Measurements from ENCODE around the gene BIN1.
"Not testable (repeated sequence)": the region's sequence is repeated elsewhere in the genome, so short reads cannot be mapped to it uniquely, and the experiment has no call there.

BIN1 gene

DNA sequence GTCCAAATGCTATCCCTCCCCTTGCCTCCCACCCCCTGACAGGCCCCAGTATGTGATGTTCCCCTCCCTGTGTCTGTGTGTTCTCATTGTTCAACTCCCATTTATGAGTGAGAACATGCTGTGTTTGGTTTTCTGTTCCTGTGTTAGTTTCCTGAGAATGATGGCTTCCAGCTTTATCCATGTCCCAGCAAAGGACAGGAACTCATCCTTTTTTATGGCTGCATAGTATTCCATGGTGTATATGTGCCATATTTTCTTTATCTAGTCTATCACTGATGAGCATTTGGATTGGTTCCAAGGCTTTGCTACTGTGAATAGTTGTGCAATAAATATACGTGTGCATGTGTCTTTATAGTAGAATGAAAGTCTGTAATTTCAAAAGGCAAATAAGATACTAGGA is 78.2 kb downstream of the BIN1 start:
- not testable (repeated sequence) for H3K9me3 ChIP-seq (ENCODE audit: control insufficient read depth, low read length)

GRCh38 chr2:127027715-127028114 is 79.2 kb downstream of the BIN1 start:
- no peaks in the 10 kb centered on the region for H3K36me3 ChIP-seq (ENCODE audit: control insufficient read depth, insufficient read depth, low read length)
- H3K4me1 ChIP-seq (ENCODE audit: control insufficient read depth, insufficient read depth, low read length, poor library complexity, severe bottlenecking) = peaks cover 11% of the 10 kb centered on the region
- H3K9me3 ChIP-seq (ENCODE audit: control insufficient read depth, low read length) = no peaks in the 10 kb centered on the region
- H3K4me3 ChIP-seq (ENCODE audit: extremely low read depth, insufficient read depth, low read length, poor library complexity, severe bottlenecking) = no peak overlapping the region
- 80 to 100% methylated on average over 1 of the region's 2 CpGs for WGBS, 2 experiments (ENCODE audit: insufficient coverage in 2 of 2)
- no peak overlapping the region for H3K27ac ChIP-seq (ENCODE audit: low read depth, low read length, severe bottlenecking)

More for the DNA sequence above, 78.2 kb downstream of the BIN1 start:
- no CpG with 5 or more reads among the region's 1 CpG for WGBS, 2 experiments (ENCODE audit: insufficient coverage in 2 of 2)
- H3K27ac ChIP-seq (ENCODE audit: low read depth, low read length, severe bottlenecking); H3K4me3 ChIP-seq (ENCODE audit: extremely low read depth, insufficient read depth, low read length, poor library complexity, severe bottlenecking); H3K36me3 ChIP-seq (ENCODE audit: control insufficient read depth, insufficient read depth, low read length): not testable (repeated sequence)
- peaks cover 12% of the 10 kb centered on the region for H3K4me1 ChIP-seq (ENCODE audit: control insufficient read depth, insufficient read depth, low read length, poor library complexity, severe bottlenecking)

- Histone ChIP-seq H3K9me3 (ENCODE audit: control insufficient read depth, low read length) (no peaks in the 10 kb centered on the region), H3K27ac (ENCODE audit: low read depth, low read length, severe bottlenecking) (peak overlapping the region; percentile 57), H3K4me3 (ENCODE audit: extremely low read depth, insufficient read depth, low read length, poor library complexity, severe bottlenecking) (peak overlapping the region; percentile 47), H3K36me3 (ENCODE audit: control insufficient read depth, insufficient read depth, low read length) (no peaks in the 10 kb centered on the region), H3K4me1 (ENCODE audit: control insufficient read depth, insufficient read depth, low read length, poor library complexity, severe bottlenecking) (peaks cover 3% of the 10 kb centered on the region)
- WGBS, 2 experiments (ENCODE audit: insufficient coverage in 2 of 2) = 1% methylated on average over 32 to 34 of the region's 39 CpGs
These were observed 81.4 kb downstream of the BIN1 start for GRCh38 chr2:127025359-127026166.

DNA sequence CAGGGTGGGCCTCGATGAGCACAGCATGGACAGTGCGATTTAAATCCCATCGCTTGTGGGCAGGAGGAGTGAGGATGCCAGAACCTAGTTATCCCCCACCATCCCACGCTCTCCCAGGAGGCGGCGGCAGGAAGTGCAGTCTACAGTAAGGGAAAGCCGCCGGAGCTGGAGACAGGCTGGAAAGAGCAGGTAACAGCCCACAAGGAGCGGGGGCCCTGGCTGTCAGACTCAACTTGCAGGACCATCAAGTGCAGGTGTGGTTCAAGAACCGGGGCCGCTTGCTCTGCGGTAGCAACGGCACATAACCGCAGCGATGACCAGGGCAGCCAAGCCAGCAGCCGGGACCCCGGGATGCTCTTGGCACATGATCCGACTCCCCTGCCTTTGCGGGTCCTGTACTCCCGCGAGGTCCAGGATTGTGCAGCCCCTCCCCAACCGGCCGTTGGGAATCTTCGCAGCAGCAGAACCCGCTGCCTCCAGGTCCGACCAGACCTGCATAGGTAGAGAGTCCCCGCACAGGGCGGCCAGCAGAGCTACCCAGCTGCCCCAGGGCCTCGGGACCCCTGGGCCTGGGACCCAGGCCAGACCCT is 82.1 kb downstream of the BIN1 start:
- no peaks in the 10 kb centered on the region for H3K36me3 ChIP-seq (ENCODE audit: control insufficient read depth, insufficient read depth, low read length)
- peak overlapping the region; percentile 47 for H3K4me3 ChIP-seq (ENCODE audit: extremely low read depth, insufficient read depth, low read length, poor library complexity, severe bottlenecking)
- peak overlapping the region; percentile 57 for H3K27ac ChIP-seq (ENCODE audit: low read depth, low read length, severe bottlenecking)
- peaks cover 3% of the 10 kb centered on the region for H3K4me1 ChIP-seq (ENCODE audit: control insufficient read depth, insufficient read depth, low read length, poor library complexity, severe bottlenecking)
- no peaks in the 10 kb centered on the region for H3K9me3 ChIP-seq (ENCODE audit: control insufficient read depth, low read length)
- WGBS, 2 experiments (ENCODE audit: insufficient coverage in 2 of 2) = 4 to 6% methylated on average over 24 to 28 of the region's 29 CpGs

DNA sequence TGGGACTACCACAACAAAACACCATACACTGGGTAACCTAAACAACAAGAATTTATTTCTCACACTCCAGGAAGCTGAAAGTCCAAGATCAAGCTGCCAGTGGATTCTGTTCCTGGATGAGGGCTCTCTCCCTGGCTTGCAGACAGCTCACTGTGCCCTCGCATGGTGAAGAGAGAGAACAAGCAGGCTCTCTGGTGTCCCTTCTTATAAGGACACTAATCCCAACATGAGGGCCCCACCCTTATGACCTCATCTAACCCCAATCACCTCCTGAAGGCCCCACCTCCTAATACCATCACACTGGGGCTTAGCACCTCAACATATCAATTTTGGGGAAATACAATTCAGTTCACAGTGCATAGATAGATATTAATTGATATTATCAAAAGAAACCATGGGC is 83.5 kb downstream of the BIN1 start:
- 100% methylated on average over 1 of the region's 1 CpG; no CpG with 5 or more reads in 1 of the 2 experiments for WGBS, 2 experiments (ENCODE audit: insufficient coverage in 2 of 2)

GRCh38 chr2:127022817-127023216 is 84.1 kb downstream of the BIN1 start:
- Histone ChIP-seq H3K4me1 (ENCODE audit: control insufficient read depth, insufficient read depth, low read length, poor library complexity, severe bottlenecking) (peaks cover 3% of the 10 kb centered on the region), H3K36me3 (ENCODE audit: control insufficient read depth, insufficient read depth, low read length) (no peaks in the 10 kb centered on the region), H3K27ac (ENCODE audit: low read depth, low read length, severe bottlenecking) (no peak overlapping the region), H3K9me3 (ENCODE audit: control insufficient read depth, low read length) (no peaks in the 10 kb centered on the region), H3K4me3 (ENCODE audit: extremely low read depth, insufficient read depth, low read length, poor library complexity, severe bottlenecking) (no peak overlapping the region)
- WGBS, 2 experiments (ENCODE audit: insufficient coverage in 2 of 2) = 92 to 93% methylated on average over 4 to 5 of the region's 10 CpGs

More for the DNA sequence above, 83.5 kb downstream of the BIN1 start:
- no peaks in the 10 kb centered on the region for H3K36me3 ChIP-seq (ENCODE audit: control insufficient read depth, insufficient read depth, low read length)
- H3K4me3 ChIP-seq (ENCODE audit: extremely low read depth, insufficient read depth, low read length, poor library complexity, severe bottlenecking) = no peak overlapping the region
- no peaks in the 10 kb centered on the region for H3K9me3 ChIP-seq (ENCODE audit: control insufficient read depth, low read length)
- H3K4me1 ChIP-seq (ENCODE audit: control insufficient read depth, insufficient read depth, low read length, poor library complexity, severe bottlenecking) = peaks cover 3% of the 10 kb centered on the region
- H3K27ac ChIP-seq (ENCODE audit: low read depth, low read length, severe bottlenecking) = no peak overlapping the region

DNA sequence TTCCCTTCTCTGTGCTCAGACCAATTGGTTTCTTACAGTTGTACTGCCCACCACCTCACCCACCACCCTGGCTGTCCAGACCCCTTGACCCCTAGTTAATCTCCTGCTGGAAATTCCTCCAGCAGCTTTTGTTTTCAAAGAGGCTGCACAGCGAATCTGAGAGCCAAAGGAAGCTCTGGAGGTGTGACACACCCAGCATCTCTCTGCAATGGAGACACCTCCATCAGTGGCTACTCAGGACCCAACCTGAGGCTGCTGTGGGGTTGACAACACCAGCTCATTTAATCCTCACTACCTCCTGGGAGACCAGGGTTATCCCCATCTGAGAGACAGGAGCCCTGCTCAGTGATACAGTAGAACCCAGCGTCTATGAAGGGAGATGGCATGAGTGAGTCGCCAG is 86.4 kb downstream of the BIN1 start:
- Histone ChIP-seq H3K4me3 (ENCODE audit: extremely low read depth, insufficient read depth, low read length, poor library complexity, severe bottlenecking) (no peak overlapping the region), H3K4me1 (ENCODE audit: control insufficient read depth, insufficient read depth, low read length, poor library complexity, severe bottlenecking) (no peaks in the 10 kb centered on the region), H3K9me3 (ENCODE audit: control insufficient read depth, low read length) (no peaks in the 10 kb centered on the region), H3K36me3 (ENCODE audit: control insufficient read depth, insufficient read depth, low read length) (no peaks in the 10 kb centered on the region), H3K27ac (ENCODE audit: low read depth, low read length, severe bottlenecking) (no peak overlapping the region)
- WGBS, 2 experiments (ENCODE audit: insufficient coverage in 2 of 2) = 81 to 94% methylated on average over 2 to 3 of the region's 3 CpGs

- H3K4me3 ChIP-seq (ENCODE audit: extremely low read depth, insufficient read depth, low read length, poor library complexity, severe bottlenecking) = no peak overlapping the region
- H3K27ac ChIP-seq (ENCODE audit: low read depth, low read length, severe bottlenecking) = no peak overlapping the region
- 94 to 100% methylated on average over 3 to 4 of the region's 5 CpGs for WGBS, 2 experiments (ENCODE audit: insufficient coverage in 2 of 2)
- no peaks in the 10 kb centered on the region for H3K9me3 ChIP-seq (ENCODE audit: control insufficient read depth, low read length)
- no peaks in the 10 kb centered on the region for H3K4me1 ChIP-seq (ENCODE audit: control insufficient read depth, insufficient read depth, low read length, poor library complexity, severe bottlenecking)
- H3K36me3 ChIP-seq (ENCODE audit: control insufficient read depth, insufficient read depth, low read length) = no peaks in the 10 kb centered on the region
These were observed 89.4 kb downstream of the BIN1 start for GRCh38 chr2:127017548-127017947.

DNA sequence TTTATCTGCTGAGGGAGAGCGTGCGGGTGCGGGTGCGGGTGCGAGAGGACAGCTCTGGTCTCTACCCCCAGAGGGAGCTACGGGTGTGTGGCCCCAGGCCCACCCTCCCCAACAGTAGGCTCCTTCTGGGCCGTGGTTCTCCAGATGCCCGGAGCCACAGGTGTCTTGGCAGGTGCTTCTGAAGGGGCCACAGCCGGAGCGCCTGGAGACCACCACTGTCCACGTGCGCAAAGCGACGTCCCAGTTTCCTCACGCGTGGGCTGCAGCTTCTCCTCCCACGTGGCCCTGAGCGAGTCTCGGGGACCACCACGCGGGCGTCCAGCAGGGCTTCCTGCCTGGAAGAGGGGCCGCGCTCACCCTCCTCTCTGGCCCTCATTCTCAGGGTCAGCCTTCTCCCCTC is 90.6 kb downstream of the BIN1 start:
- Histone ChIP-seq H3K36me3 (ENCODE audit: control insufficient read depth, insufficient read depth, low read length) (no peaks in the 10 kb centered on the region), H3K4me3 (ENCODE audit: extremely low read depth, insufficient read depth, low read length, poor library complexity, severe bottlenecking) (no peak overlapping the region), H3K9me3 (ENCODE audit: control insufficient read depth, low read length) (no peaks in the 10 kb centered on the region), H3K4me1 (ENCODE audit: control insufficient read depth, insufficient read depth, low read length, poor library complexity, severe bottlenecking) (no peaks in the 10 kb centered on the region), H3K27ac (ENCODE audit: low read depth, low read length, severe bottlenecking) (no peak overlapping the region)
- WGBS, 2 experiments (ENCODE audit: insufficient coverage in 2 of 2) = 95 to 96% methylated on average over 22 to 23 of the region's 24 CpGs

DNA sequence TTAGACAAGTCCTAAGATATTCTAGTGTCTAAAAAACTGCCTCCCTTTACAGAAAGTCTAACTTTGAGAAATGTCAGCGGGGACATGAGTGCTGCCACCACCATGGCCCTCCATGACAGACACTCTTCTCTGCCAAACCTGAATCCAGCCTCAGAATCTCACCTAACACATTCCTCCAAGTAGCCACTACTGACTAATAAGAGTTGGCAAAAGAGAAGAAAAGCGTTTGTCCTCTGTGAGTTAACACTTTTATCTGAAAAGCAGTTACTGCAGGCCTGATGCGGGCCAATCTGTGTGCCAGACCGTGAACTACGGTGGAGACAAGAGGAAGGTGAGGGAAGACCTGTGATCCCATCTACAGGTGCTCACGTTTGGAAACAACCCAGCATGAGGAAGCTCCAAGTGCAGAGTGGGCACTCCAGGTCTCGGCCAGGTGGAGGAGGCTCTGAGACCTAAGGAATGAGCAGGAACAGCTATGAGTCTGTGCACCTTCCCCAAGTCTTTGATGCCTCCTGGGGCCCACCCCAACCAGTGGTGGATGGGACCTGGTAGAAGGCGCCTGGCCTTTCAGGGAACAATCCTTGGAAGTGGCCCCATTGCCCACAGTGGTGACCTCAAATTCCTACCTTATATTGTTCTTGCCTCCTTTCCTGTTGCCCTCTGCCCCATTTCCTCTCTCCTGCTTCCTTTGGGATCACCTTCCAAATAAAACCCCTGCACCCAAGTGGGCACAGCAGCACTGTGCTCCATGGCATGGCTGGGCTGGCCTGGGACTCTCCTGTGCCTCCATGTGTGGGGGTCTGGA is 91.6 kb downstream of the BIN1 start:
- no peaks in the 10 kb centered on the region for H3K9me3 ChIP-seq (ENCODE audit: control insufficient read depth, low read length)
- no peak overlapping the region for H3K4me3 ChIP-seq (ENCODE audit: extremely low read depth, insufficient read depth, low read length, poor library complexity, severe bottlenecking)
- no peaks in the 10 kb centered on the region for H3K4me1 ChIP-seq (ENCODE audit: control insufficient read depth, insufficient read depth, low read length, poor library complexity, severe bottlenecking)
- no peak overlapping the region for H3K27ac ChIP-seq (ENCODE audit: low read depth, low read length, severe bottlenecking)
- WGBS, 2 experiments (ENCODE audit: insufficient coverage in 2 of 2) = 95 to 96% methylated on average over 6 to 8 of the region's 8 CpGs
- H3K36me3 ChIP-seq (ENCODE audit: control insufficient read depth, insufficient read depth, low read length) = no peaks in the 10 kb centered on the region
